Osteocyte (in vitro differentiated cells): Measurements from ENCODE around the gene MPV17L2. TPM values are rescaled to one million over a fixed set of nuclear protein-coding genes. Genes with fewer than 3 reads are reported as not detected.

Experiments used
- DNase-seq: peaks from one replicate; pipeline ENCODE4 v3.0.0; 2021; ENCODE audit warnings: mixed read lengths; ENCODE audit not compliant: unreplicated experiment; ENCODE audit errors: extremely low spot score
- H3K27ac Mint-ChIP-seq: one replicate; pipeline ENCODE4 v1.8.0; 2021; ENCODE audit warnings: mild to moderate bottlenecking, mixed read lengths; ENCODE audit not compliant: unreplicated experiment
- H3K27me3 Mint-ChIP-seq: one replicate; pipeline ENCODE4 v1.8.0; 2021; ENCODE audit warnings: mixed read lengths; ENCODE audit not compliant: unreplicated experiment
- H3K36me3 Mint-ChIP-seq: one replicate; pipeline ENCODE4 v1.8.0; 2021; ENCODE audit warnings: mixed read lengths; ENCODE audit not compliant: unreplicated experiment
- H3K4me1 Mint-ChIP-seq: one replicate; pipeline ENCODE4 v1.8.0; 2021; ENCODE audit warnings: mixed read lengths; ENCODE audit not compliant: unreplicated experiment
- H3K4me3 Mint-ChIP-seq: one replicate; pipeline ENCODE4 v1.8.0; 2021; ENCODE audit warnings: mild to moderate bottlenecking, moderate library complexity, mixed read lengths; ENCODE audit not compliant: unreplicated experiment
- H3K9me3 Mint-ChIP-seq: one replicate; pipeline ENCODE4 v1.8.0; 2021; ENCODE audit warnings: mixed read lengths; ENCODE audit not compliant: unreplicated experiment
- CTCF ChIP-seq: fragments of 200-600 bp; sonication (generic); IDR thresholded peaks from 2 replicates; pipeline ENCODE4 v1.5.0; 2021; ENCODE audit warnings: antibody characterized with exemption, mild to moderate bottlenecking, moderate library complexity
- total RNA-seq: library from RNA; stranded (reverse); gene quantifications from 2 replicates; pipeline ENCODE4 v1.2.1, GENCODE V29; 2021

The MPV17L2 gene
- total RNA-seq, 1 donor from 2014 or later = 11.6 TPM

- H3K4me1 Mint-ChIP-seq = peaks cover 27% of the 10 kb centered on the region
- peaks cover 3% of the 10 kb centered on the region for H3K36me3 Mint-ChIP-seq
- no peak overlapping the region for H3K27ac Mint-ChIP-seq
Observed at GRCh38 chr19:18203408-18203862, 10.4 kb downstream of the MPV17L2 start.

GRCh38 chr19:18203863-18204393 is 10.9 kb downstream of the MPV17L2 start, which contains the start of gene RAB3A:
RAB3A (minus strand) TSS chr19:18204042; CDS start chr19:18202740, 1,302 bp downstream.
- TF ChIP-seq CTCF = no peak
- peak within 1 kb of the TSS; percentile 86 for H3K4me3 Mint-ChIP-seq
- H3K27ac Mint-ChIP-seq = peak within 1 kb of the TSS; percentile 97
- no peaks in the 10 kb centered on the region for H3K9me3 Mint-ChIP-seq
- H3K4me1 Mint-ChIP-seq = peaks cover 27% of the 10 kb centered on the region
- H3K27me3 Mint-ChIP-seq = no peaks in the 10 kb centered on the region
- peak; percentile 100 for DNase-seq
- H3K36me3 Mint-ChIP-seq = peaks cover 3% of the 10 kb centered on the region

More at GRCh38 chr19:18203408-18203862, 10.4 kb downstream of the MPV17L2 start:
- H3K9me3 Mint-ChIP-seq = no peaks in the 10 kb centered on the region
- DNase-seq = no peak
- no peak for TF ChIP-seq CTCF
- H3K27me3 Mint-ChIP-seq = no peaks in the 10 kb centered on the region
- peak overlapping the region; percentile 86 for H3K4me3 Mint-ChIP-seq

GRCh38 chr19:18204394-18205199 is 11.6 kb downstream of the MPV17L2 start:
- H3K27ac Mint-ChIP-seq = peak overlapping the region; percentile 97
- no peaks in the 10 kb centered on the region for H3K27me3 Mint-ChIP-seq
- no peaks in the 10 kb centered on the region for H3K9me3 Mint-ChIP-seq
- no peaks in the 10 kb centered on the region for H3K36me3 Mint-ChIP-seq
- no peak for TF ChIP-seq CTCF
- H3K4me1 Mint-ChIP-seq = peaks cover 27% of the 10 kb centered on the region
- peak overlapping the region; percentile 86 for H3K4me3 Mint-ChIP-seq
- DNase-seq = no peak

GRCh38 chr19:18205200-18205892 is 12.3 kb downstream of the MPV17L2 start:
- H3K36me3 Mint-ChIP-seq = no peaks in the 10 kb centered on the region
- no peak for DNase-seq
- no peak for TF ChIP-seq CTCF
- H3K9me3 Mint-ChIP-seq = no peaks in the 10 kb centered on the region
- H3K4me3 Mint-ChIP-seq = peak overlapping the region; percentile 86
- H3K27me3 Mint-ChIP-seq = no peaks in the 10 kb centered on the region
- peaks cover 27% of the 10 kb centered on the region for H3K4me1 Mint-ChIP-seq
- H3K27ac Mint-ChIP-seq = peak overlapping the region; percentile 97

- Mint-ChIP-seq H3K27me3 (peaks cover 2% of the 10 kb centered on the region), H3K4me3 (peak overlapping the region; percentile 86), H3K27ac (peak overlapping the region; percentile 97)
Observed at GRCh38 chr19:18206018-18206417, 13.0 kb downstream of the MPV17L2 start.

More at GRCh38 chr19:18206018-18206417, 13.0 kb downstream of the MPV17L2 start:
- no peak for DNase-seq
- peaks cover 27% of the 10 kb centered on the region for H3K4me1 Mint-ChIP-seq
- TF ChIP-seq CTCF = no peak
- no peaks in the 10 kb centered on the region for H3K36me3 Mint-ChIP-seq
- no peaks in the 10 kb centered on the region for H3K9me3 Mint-ChIP-seq
